T-helper 1 cell treated with Interleukin-12 subunit alpha and Interleukin-12 subunit beta and Interleukin-4 antibody, amounts not matched to agents 30 ng/mL and 1 ng/mL, for 36 hours (primary cell): ENCODE results near the gene DOK7. TPM values are rescaled to one million over a fixed set of nuclear protein-coding genes. Genes with fewer than 3 reads are reported as not detected.

Experiments
- intact Hi-C: fragments of 100-400 bp; cut with micrococcal nuclease; formaldehyde crosslinking; loops from one replicate; pipeline ENCODE4 v1.15.1; 2024
- total RNA-seq: library from RNA; stranded (reverse); gene quantifications from 2 replicates; pipeline ENCODE4 v1.2.3, GENCODE V29; 2022

The DOK7 gene
- total RNA-seq, 1 donor from 2014 or later = not detected

DNA sequence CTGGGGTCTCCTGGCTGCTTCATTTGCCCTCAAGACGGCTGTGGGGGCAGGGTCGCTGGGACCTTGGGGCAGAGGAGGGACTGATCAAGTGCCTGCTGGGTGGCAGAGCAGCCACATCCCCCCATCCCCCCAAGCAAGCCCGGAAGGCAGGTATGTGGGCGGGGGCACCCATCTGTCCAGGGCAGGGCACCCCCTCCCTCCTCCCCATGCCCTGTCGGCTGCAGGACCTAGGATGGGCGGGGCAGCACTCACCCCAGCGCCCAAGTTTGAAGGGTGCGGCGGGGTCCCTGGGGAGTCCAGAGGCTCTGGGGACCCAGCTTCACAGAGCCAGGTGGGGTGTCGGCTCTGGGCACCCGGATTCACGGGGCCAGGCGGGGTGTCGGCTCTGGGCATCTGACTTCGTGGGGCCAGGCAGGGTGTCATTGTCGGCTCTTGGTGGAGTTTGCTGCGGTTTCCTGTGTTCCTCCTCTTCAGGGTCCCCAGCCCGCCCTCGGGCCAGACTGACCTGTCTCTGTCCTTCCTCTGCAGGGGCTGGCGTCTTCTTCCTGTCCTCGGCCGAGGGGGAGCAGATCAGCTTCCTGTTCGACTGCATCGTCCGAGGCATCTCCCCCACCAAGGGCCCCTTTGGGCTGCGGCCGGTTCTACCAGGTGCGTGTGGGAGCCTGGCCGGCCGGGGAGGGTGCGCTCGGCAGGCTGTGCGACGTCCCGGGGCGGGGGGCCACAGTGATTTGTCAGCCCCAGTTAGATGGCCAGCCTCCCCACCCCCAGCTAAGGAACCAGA is 22.1 kb downstream of the DOK7 start:
- intact Hi-C loops = no loop called here

DNA sequence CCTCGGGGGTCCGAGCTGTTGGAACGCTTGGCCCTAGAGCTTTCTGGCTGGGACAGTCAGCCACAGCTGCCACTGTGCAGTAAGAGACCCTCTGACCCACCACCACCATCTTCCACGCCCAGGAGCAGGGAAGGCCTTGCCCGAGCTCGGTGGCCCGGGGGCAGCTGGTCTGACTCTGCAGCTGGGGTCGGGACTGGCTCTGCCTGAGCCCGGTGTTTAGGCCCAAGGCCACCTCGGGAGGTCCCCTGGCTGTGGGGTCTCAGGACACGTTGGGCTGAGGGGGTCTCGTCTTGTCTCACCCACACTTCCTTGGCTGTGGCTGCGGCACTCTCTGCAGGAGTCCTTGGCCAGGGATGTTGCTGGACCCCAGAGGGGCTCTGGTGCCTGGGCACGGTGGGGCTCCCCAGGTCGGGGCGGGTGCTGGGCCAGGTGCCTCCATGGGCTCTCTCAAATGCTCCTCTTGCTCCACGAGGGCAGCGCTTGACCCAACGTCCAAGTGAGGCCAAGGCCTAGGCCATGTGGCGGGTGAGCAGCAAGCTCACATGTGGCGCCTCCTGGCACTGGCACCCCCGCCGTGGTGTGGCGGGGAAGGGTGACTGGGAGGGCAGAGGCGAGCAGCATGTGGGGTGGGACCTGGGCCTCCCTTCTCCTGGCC is 22.9 kb downstream of the DOK7 start:
- intact Hi-C loops = no loop called here

GRCh38 chr4:3486541-3487540 is 23.7 kb downstream of the DOK7 start:
- intact Hi-C loops = no loop called here

GRCh38 chr4:3487861-3488260 is 24.8 kb downstream of the DOK7 start:
- intact Hi-C loops = no loop called here

DNA sequence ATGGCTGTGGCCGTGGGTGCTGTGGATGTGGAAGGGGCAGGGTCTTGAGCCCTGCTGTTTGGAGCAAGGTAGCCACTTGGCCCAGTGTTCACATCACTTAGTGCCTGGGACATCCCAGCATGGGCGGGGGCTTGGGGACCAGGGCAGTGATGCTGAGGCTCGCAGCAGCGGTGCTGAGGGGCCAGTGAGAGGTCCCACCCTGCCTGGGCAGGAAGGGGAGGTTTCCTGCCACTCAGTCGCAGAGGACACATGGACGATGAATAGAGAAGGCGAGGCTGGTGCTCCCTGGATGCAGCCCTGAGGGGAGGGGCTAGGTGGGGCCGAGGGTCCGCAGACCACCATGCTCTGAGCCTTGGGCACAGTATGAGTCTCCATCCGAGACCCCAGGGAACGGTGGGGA is 25.7 kb downstream of the DOK7 start:
- intact Hi-C loops = no loop called here

DNA sequence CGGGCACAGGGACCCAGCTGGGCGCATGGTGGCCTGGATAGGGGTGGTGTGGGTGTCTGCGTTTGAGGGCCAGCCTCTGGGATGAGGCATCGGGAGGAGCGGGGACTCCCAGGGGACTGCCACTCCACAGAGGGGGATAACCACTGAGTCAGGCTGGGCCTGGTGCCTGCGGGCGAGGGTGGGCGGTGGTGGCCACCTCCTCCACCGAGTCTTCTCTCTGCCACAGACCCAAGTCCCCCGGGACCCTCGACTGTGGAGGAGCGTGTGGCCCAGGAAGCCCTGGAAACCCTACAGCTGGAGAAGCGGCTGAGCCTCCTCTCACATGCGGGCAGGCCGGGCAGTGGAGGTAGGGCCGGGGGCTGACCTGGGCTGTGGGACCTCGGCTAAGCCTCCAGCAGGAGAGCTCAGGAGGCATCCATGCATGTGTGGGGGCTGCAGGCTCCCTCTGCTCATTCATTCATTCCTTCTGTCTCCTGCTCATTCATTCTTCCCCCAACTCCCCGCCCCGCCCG is 26.4 kb downstream of the DOK7 start:
- intact Hi-C loops = no loop called here

DNA sequence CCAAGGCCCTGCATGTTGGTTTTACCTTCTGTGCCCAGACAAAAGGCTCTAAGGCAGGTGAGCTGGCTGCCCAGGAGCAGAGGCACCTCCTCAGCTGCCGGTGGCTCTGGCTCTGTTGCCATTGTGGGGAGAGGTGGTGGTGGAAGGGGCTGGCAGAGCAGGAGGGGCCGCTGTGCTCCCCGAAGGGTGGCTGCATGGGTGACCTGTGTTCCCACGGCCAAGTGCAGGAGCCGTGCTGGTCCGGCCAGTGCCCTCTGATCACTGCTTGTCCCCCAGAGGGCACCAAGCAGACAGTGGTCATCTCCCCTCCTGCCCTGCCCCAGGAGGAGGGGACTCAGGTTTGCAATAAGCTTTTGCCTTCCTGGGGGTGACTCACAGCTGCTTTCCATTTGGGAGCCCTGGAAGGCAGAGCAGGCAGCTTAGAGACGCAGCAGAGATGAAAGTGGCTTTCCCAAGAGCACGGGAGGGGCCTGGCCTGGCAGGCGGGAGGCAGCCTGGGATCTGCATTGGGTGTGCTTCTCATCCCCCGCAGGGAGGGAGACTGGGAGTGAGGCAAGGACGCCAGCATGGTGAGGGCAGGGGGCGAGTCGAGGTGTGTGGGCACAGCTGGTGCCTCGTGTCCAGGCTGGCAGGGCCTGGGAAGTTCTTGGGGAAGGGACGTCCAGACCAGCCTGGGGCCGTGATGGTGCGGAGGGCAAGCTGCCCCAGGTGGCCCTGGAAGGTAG is 28.7 kb downstream of the DOK7 start:
- intact Hi-C loops = no loop called here

GRCh38 chr4:3492741-3493719 is 29.9 kb downstream of the DOK7 start:
- intact Hi-C loops = no loop called here

GRCh38 chr4:3493720-3494461 is 30.8 kb downstream of the DOK7 start:
- intact Hi-C loops = no loop called here

- intact Hi-C loops = no loop called here
Observed at GRCh38 chr4:3494462-3494871, 31.4 kb downstream of the DOK7 start.

GRCh38 chr4:3495204-3495975 is 32.3 kb downstream of the DOK7 start:
- intact Hi-C loops = no loop called here

- intact Hi-C loops = no loop called here
Observed at GRCh38 chr4:3496021-3496420, 32.9 kb downstream of the DOK7 start.

DNA sequence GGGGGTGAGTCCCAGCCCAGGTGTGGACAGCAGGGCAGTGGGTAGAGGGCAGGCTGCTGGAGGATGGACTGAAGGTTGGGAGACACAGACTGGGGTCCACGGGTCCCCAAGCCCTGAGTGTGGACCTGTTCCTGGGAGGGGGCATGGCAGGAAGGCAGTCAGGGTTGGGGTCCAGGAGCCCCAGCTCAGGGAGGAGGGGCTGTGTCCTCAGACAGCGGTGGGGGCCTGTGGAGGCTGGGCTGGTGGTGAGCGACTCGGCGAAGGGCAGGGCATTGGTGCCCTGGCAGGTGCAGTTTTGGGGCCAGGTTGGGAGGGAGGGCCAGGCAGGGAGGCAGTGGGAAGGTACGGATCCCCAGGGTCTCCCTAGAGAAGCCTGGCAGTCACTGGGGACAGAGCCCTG is 34.0 kb downstream of the DOK7 start:
- intact Hi-C loops = no loop called here

DNA sequence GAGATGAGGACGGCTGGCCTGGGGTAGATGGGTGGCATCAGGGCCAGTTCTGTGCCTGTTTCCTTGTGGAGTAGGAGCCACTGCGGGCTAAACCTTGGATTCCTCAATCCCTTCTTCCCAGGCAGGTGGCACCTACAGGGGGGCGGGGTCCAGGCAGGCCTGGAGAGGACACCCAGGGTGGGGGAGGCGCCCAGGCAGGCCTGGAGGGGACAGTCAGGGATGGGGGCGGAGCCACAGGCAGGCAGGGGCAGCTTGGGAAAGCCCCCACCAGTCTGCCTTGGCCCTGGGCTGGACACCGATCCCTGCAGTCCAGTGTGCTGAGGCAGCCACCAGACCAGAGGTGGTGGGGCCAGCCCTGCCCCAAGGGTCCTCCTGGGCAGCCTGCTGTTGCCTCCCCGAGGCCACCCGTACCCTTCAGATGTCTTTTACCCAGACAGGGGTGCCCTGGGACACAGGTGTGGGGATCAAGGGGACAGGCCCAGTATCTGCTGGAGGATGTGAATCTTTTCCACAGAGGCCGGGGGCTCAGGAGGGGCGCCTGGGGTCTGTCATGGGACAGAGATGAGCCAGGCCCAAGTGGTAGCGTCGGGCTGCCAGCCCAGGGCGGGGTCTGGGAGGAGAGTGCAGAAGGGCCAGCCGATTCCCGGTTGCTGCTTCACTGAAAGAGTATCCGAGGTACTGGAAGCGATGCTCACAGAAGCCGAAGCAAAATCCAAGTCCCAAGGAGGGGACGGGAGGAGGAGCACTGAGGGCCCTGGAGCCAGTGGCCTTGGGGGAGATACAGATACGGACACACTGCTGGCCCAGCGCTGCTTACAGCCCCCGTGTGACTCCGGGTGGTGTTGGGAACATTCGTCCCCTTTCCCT is 34.6 kb downstream of the DOK7 start:
- intact Hi-C loops = no loop called here

DNA sequence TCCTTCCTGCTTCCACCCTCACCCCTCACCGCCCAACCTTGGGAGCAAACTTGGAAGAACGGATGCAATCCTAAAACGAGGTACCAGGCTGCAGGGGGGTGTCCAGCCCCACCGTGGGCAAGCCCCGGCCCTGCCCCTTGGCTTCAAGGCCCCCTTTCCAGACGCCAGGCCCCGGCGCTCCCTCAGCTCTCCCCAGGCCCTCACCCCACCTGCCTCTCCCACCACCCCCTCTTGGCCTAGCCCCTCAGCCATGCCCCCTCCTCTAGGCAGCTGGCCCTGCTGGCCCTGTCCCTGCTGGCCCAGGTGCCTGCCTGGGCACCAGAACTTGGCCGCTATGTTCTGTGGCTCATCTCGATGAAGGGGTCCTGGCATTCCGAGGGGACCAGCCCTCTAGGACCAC is 35.3 kb downstream of the DOK7 start:
- intact Hi-C loops = no loop called here

DNA sequence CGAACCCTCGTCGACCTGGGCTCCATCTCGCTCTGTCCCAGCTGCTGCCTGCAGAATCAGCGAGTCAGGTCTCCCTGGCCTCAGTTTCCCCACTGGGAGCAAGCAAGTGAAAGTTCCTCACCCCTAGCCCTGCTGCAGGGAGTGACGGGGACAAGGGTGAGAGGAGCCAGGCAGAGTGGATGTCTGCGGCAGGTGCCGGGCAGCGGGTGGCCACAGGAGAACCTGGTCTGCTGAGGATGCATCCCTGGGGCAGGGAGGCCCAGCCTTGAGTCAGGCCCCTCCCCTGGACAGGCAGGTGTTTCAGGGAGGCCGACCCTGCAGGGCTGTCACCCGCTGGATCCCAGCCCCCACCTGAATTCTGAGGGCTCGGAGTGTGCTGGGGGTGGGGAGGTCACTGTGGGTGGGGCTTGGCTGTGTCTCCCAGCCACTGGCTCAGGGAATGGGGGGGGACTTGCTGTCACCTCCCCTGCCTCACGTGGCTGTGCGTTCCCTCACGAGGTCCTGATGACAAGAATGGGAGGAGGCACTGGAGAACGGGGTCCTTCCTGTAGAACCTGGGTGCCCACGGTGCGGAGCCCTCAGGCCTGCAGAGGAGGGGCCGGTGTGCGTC is 35.9 kb downstream of the DOK7 start:
- intact Hi-C loops = no loop called here

DNA sequence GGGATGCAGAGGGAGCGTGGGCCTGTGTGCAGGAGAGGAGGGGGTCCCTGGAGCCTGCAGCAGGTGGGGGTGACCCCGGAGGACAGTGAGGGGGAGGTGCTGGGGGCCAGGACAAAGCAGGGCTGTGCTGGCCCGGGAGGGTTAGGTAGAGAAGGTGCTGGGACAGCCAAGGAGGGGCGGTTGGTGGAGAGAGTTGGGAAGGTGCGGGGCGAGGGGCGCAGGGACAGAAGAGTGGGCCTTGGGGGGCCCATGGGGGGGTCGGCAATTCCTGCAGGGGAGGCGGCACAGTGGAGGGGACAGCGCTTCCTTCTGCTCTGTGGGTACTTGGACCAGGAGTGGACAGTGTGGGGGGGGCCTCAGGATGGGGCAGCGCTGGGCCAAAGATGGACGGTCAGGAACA is 36.6 kb downstream of the DOK7 start:
- intact Hi-C loops = no loop called here
